ENCODE results near the gene NPSR1.

GRCh38 chr7:34837316-34837715, 179.3 kb downstream of the NPSR1 start:
- TF ChIP-seq CTBP1 (IDR thresholded peaks at IDR 0.05; ENCODE audit: borderline replicate concordance) (no peak), LEF1 (IDR thresholded peaks at IDR 0.05; ENCODE audit: borderline replicate concordance) (no peak), SP1 (IDR thresholded peaks at IDR 0.05) (no peak), PKNOX1 (IDR thresholded peaks at IDR 0.05) (no peak)
